GM23338 (cell line): ENCODE measurements around the gene RBM23.

Experiments used
- CREB1 ChIP-seq: fragments of 250-450 bp; sonication (Bioruptor Pico); IDR thresholded peaks from 2 replicates; pipeline ENCODE4 v1.5.0; 2020; ENCODE audit warnings: low read depth, mild to moderate bottlenecking, moderate library complexity
- CTCF ChIP-seq, 2 experiments: fragments of 200-600 bp in 1 of 2; sonication (generic) in 1 of 2; conservative IDR thresholded peaks; 2 replicates each; pipeline versions ENCODE4 v1.5.1 to v1.6.1; 2016 to 2017; ENCODE audit warnings: antibody characterized with exemption in 2 of 2, low read depth in 2 of 2, mild to moderate bottlenecking in 2 of 2, moderate library complexity in 1 of 2
- EZH2 ChIP-seq: fragments of 200-600 bp; sonication (generic); IDR thresholded peaks from one replicate; pipeline ENCODE4 v1.8.0; 2017; ENCODE audit warnings: antibody characterized with exemption, mild to moderate bottlenecking, low read depth; ENCODE audit not compliant: unreplicated experiment
- EZH2phosphoT487 ChIP-seq: fragments of 200-600 bp; sonication (generic); IDR thresholded peaks from one replicate; pipeline ENCODE4 v1.8.1; 2018; ENCODE audit warnings: antibody characterized with exemption; ENCODE audit not compliant: unreplicated experiment
- JUNB ChIP-seq: IDR thresholded peaks from one replicate; pipeline ENCODE4 v1.6.1; 2016; ENCODE audit warnings: antibody characterized with exemption; ENCODE audit not compliant: unreplicated experiment
- POLR2AphosphoS5 ChIP-seq: IDR thresholded peaks from 2 replicates; pipeline ENCODE4 v1.6.1; 2016; ENCODE audit warnings: antibody characterized with exemption, low read depth
- REST ChIP-seq: IDR thresholded peaks from one replicate; pipeline ENCODE4 v1.6.1; 2018; ENCODE audit warnings: antibody characterized with exemption; ENCODE audit not compliant: unreplicated experiment
- ZNF331 ChIP-seq: fragments of 250-450 bp; sonication (Bioruptor Pico); IDR thresholded peaks from 2 replicates; pipeline ENCODE4 v1.5.0; 2020; ENCODE audit warnings: low read depth, mild to moderate bottlenecking, moderate library complexity

- no peak for TF ChIP-seq POLR2AphosphoS5
- no peak for TF ChIP-seq CTCF (conservative IDR thresholded peaks at IDR 0.05; ENCODE audit: low read depth in 2 of 2)
- no peak for TF ChIP-seq EZH2phosphoT487
- no peak for TF ChIP-seq REST
- no peak for TF ChIP-seq CREB1 (CRISPR knock-in tag)
- no peak for TF ChIP-seq EZH2
- no peak for TF ChIP-seq JUNB
- no peak for TF ChIP-seq ZNF331 (CRISPR knock-in tag)
Observed at GRCh38 chr14:22908601-22909000, 10.3 kb downstream of the RBM23 start.
